ENCODE results near the gene UPK3B. TPM values are rescaled to one million over a fixed set of nuclear protein-coding genes. Genes with fewer than 3 reads are reported as not detected.
"Not testable (repeated sequence)": the region's sequence is repeated elsewhere in the genome, so short reads cannot be mapped to it uniquely, and the experiment has no call there.

The UPK3B gene
- total RNA-seq, 1 donor from 2014 or later: not detected

DNA sequence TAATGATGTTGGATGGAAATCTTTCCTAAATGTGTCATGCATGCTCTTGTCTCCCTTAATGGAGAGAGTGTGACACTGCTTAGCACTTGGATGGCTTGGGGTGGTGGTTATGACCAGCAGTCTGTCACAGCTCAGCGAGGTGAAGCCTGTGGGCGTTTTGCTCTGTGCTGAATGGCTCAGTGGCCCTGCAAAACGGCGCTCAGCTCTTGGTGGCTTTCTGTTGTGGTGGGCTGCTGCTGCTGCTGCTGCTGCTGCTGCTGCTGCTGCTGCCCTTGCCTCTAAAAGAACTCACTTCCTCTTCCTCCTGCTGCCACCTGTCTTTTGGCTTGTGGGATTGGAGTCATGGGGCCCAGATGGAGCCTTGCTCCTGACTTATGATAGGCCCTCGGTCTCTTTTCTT lies 23.7 kb upstream of the UPK3B start:
- not testable (repeated sequence) for FAIRE-seq; DNase-seq (ENCODE audit: low spot score in 2 of 2)

DNA sequence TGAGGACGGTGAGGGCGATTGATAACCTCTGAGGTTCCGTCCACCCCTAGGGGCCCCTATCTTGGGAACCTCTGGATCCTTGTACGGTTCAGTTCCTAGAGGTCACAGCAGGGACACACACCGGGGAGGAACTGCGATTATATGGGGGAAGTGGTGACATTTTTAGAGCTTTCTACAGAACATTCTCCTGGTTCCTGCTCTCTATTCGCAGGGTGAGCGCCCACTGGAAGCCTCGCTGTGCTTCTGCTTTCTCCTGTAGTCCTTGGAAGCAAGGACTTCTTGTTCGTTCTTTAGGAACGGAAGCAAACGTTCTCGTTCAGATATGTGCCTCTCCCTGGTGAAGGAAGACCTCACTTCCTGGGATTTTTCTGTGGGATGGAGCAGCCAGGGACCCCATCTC lies 22.4 kb upstream of the UPK3B start:
- not testable (repeated sequence) for DNase-seq (ENCODE audit: low spot score in 2 of 2); FAIRE-seq

DNA sequence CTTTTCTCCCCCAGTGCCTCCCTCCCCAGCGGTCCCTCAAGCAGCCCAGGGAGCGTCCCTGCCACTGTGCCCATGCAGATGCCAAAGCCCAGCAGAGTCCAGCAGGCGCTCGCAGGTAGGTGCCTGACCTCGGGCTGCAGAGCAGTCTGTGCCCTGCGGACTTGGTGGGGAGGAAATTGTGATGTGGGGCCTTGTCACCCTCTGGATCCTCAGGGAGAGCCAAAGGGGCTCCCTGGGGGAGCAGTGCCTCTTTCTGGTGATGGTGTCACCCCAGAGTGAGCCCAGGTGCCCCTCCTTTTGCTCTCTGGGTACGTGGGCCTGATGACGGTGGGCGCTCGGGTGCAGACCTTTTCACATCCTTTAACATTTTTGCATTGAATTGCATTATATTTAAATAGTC lies 18.2 kb upstream of the UPK3B start:
- FAIRE-seq: not testable (repeated sequence)

DNA sequence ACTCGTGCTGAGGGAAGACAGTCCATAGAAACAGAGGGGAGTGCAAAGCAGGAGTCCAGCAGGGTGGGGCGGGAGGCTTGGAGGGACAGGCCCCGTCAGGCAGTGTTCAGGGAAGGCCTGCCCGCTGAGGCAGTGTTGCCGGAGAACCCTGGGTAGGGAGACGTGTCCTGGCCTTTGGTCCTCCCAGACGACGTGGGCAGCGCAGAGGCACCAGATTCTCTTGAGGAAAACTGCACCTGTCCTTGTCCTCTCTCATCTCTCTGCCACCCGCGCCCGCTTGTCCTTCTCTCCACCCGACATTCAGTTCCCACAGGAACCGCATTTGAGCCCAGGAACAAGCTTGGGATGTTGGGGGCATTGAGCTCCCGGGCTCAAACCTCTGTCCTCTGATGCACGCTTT lies 14.6 kb upstream of the UPK3B start:
- FAIRE-seq: not testable (repeated sequence)

More for the DNA sequence above, 18.2 kb upstream of the UPK3B start:
- DNase-seq (ENCODE audit: low spot score in 2 of 2): not testable (repeated sequence)

DNA sequence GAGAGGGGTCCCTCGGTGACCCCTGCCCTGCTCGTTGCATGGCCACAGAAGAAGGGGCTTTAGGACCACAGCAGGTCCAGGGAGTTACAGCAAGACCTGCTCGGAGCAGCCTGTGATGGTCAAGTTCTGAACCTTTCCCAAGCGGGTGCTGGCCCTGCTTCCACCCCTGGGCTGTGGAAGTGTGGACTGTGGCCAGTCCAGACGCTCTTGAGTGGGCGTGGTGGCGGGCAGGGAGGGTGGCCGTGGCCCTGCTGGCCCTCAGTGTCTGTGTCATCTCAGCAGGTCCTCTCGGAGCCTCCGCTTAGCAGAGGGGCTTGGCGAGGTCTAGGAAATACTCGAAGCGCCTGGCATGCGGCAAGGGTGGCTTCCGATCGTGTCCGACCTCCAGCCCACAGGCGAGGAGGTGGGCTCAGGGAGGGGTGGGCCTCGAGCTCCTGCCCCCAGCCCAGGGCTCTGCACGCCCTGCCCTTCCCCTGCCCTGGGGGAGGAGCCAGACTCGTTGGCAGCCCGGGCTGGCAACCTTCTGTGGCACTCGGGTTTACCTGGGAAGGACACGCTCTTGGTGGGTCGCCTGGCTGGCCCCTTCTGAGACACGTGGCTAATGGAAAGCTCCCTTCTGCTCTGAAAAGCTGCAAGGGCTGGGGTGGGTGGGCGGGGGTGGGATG lies 12.3 kb upstream of the UPK3B start:
- FAIRE-seq; DNase-seq (ENCODE audit: low spot score in 2 of 2): not testable (repeated sequence)

More for the DNA sequence above, 14.6 kb upstream of the UPK3B start:
- not testable (repeated sequence) for DNase-seq (ENCODE audit: low spot score in 2 of 2)

DNA sequence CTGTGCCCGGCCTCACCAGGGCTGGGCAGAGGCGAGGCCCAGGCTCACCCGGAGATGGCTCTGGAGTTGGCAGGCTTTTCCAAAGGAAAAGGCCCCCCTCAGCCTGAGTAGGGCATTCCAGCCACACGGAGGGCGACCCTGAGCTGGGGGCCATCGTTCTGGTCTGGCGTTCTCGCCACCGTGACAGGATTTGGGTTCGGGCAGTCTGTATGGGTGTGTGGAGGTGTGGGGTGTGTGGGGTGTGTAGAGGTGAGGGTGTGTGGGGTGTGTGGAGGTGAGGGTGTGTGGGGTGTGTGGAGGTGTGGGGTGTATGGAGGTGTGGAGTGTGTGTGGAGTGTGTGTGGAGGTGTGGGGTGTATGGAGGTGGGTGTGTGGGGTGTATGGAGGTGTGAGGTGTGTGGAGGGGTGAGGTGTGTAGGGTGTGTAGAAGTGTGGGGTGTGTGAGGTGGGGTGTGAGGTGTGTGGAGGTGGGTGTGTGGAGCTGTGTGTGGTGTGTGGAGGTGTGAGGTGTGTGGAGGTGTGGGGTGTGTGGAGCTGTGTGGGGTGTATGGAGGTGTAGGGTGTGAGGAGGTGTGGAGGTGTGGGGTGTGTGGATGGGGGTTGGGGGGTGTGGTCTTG lies 11.7 kb upstream of the UPK3B start:
- DNase-seq (ENCODE audit: low spot score in 2 of 2); FAIRE-seq: not testable (repeated sequence)

DNA sequence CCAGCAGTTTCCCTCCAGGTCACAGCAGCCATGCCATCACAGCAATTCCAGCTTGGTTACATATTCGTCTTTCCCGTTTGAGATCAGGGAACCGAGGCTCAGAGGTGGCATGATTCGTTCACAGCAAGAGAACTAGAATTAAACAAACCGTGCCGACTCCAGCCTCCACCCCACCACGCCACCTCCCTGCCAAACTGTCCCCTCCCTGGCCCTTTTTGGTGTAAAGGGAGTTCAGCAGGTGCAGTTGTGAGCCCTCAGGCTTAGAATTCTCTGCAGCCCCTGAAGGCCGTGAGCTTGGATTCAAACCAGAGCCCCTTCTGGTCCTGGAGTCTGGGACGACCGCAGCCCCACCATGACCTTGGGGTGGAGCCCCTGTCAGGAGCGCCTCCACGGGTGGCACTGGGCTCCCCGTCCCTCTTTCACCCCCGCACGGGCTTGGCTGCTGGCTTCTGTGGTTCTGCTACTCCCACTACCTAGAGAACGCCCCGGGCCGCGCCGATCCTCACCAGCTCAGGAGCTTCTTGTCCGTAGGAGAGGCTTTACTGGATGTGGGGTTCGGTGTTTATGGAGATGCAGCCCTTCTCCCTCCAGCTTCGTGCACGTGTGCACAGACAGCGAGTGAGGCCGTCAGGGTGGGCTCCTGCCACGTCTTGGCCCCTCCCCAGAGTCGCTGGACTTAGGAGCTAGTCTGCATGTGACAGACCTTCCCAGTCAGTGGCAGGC lies 11.0 kb upstream of the UPK3B start:
- DNase-seq (ENCODE audit: low spot score in 2 of 2); FAIRE-seq: not testable (repeated sequence)

DNA sequence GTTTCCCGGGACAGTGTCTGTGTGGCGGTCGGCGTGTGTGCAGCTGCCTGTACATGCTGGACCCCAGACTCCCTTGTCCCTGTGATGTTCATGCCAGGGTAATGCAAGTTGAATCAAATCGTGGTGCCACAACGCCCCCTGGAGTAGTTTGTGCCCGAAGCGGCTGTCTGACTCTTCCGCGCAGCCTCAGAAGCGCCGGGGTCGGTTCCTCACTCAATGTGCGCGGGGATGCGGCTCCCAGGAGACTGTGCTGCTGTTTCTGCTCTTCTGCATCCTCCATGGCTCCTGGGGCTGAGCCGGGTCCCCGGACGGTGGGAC lies 10.5 kb upstream of the UPK3B start:
- not testable (repeated sequence) for FAIRE-seq; DNase-seq (ENCODE audit: low spot score in 2 of 2)

DNA sequence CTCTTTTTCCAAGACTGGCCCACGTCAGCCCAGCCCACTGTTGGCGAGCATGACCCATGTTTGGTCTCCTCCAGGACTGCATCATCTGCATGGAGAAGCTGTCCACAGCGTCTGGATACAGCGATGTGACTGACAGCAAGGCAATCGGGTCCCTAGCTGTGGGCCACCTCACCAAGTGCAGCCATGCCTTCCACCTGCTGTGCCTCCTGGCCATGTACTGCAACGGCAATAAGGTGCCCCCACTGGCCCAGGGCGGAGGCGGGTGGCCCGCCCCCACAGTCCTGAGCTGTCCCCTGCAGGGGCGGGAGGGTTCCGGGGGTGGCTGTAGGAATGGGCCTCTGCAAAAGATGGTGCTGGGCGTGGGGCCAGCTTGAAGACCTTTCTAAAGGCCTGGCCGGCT lies 8.1 kb upstream of the UPK3B start:
- not testable (repeated sequence) for DNase-seq (ENCODE audit: low spot score in 2 of 2); FAIRE-seq

DNA sequence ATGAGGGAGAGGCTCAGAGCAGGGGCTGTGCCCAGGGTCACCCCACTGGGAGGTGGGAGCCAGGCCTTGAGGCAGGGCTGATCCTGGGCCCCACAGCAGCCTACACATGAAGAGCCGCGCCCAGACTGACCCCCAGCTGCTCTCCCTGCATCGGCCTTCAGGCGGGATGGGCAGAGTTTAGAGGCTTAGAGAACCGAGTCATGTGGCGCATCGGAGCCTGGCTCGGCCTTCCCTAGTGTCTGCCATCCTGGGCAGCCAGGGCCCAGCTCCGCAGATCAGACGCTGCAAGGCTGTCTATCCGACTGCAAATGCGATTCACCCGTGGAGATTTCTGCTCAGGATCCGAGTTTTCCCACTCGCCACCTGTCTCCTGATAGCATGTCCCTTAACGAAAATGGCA lies 7.5 kb upstream of the UPK3B start:
- DNase-seq (ENCODE audit: low spot score in 2 of 2); FAIRE-seq: not testable (repeated sequence)

DNA sequence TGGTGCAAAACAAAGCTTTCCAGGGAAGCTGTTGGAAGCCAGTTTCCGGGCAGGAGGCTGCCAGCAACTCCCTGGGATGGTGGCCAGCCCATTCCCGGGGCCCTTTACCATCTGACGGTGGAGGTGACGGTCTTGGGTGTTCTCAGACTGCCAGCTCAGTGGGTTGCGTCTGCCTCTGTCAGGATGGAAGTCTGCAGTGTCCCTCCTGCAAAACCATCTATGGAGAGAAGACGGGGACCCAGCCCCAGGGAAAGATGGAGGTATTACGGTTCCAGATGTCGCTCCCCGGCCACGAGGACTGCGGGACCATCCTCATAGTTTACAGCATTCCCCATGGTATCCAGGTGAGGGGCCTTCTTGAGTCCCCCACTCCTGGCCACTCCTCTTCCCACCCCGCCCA lies 7.1 kb upstream of the UPK3B start:
- FAIRE-seq; DNase-seq (ENCODE audit: low spot score in 2 of 2): not testable (repeated sequence)

DNA sequence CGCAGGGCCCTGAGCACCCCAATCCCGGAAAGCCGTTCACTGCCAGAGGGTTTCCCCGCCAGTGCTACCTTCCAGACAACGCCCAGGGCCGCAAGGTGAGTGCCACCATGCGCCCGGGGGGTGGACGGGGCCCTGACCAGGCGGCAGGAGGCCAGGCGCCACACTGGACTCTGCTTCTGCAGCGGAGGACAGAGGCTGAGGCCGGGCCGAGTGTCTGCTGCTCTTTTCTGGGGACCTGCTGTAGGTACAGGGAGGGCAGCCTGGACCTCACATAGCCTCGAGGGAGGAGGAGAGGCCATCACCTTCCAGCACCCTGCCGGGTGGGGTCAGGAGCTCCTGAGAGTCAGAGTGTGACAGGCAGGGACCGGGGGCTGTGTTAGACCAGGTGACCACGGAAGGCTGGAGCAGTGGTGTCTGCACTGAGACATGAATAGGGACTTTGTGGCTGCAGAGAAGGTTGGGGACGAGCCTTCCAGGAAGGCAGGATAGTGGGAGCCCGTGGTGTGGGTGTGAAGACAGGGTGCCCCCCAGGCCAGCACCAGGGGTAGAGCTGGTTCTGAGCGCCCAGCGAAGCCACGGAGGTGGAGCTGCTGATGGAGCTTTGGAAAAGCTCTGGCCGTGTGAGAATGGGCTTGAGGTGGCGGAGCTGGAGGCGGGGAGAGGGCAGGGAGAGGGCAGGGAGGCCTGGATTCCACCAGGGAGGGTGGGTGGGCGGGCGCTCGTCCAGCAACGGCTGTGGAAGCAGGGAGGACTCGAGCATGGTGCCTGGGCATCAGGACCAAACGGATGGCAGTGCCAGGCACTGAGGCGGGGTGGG lies 5.8 kb upstream of the UPK3B start:
- not testable (repeated sequence) for FAIRE-seq; DNase-seq (ENCODE audit: low spot score in 2 of 2)

DNA sequence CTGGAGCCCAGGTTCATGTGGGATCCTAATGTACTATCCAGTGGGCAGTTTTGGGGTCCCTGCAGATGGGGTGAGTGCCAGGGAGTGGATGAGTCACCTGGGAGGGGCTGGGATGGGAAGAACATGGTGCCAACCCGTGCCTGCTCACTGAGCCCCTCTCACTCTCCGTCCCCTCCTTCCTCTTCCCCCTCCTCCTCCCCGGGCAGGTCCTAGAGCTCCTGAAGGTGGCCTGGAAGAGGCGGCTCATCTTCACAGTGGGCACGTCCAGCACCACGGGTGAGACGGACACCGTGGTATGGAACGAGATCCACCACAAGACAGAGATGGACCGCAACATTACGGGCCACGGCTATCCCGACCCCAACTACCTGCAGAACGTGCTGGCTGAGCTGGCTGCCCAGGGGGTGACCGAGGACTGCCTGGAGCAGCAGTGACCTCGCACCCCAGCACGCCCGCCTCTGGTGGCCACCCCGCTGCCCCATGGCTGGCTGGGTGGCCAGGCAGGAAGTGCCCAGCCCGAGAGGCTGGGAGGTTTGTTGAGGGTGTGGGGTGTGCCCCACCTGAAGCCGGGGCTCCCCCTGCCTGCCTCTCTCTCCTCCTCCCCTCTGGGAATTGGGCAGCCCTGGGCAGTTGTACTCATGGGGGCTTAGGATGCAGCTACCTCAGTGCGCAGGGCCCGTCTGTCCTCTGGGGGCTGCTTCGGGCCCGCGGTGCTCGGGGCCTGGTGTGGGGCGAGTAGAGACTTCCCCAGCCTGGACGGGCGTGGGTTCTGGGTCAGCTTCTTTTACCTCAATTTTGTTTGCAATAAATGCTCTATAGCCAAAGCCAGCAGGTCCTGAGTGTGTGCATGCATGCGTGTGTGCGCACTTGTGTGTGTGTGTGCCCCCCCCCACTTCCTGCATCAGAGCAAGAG lies 4.9 kb upstream of the UPK3B start:
- DNase-seq (ENCODE audit: low spot score in 2 of 2): no peak
- no peak for FAIRE-seq

DNA sequence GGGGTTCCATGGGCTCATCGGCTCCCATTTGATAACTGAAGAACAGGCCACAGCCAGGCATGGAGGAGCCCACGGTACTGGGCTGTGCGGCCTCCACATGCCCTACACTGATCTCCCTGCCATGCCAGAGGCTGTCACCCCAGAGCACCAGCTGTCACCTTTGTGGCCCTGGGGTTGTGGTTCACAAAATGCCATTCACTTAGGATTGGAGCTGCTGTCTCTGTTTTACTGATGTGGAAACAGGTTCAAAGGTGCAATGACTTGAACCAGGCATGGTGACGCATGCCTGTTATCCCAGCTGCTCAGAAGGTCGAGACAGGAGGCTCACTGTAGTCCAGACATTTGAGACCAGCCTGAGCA lies 4.3 kb upstream of the UPK3B start:
- no peak for FAIRE-seq

DNA sequence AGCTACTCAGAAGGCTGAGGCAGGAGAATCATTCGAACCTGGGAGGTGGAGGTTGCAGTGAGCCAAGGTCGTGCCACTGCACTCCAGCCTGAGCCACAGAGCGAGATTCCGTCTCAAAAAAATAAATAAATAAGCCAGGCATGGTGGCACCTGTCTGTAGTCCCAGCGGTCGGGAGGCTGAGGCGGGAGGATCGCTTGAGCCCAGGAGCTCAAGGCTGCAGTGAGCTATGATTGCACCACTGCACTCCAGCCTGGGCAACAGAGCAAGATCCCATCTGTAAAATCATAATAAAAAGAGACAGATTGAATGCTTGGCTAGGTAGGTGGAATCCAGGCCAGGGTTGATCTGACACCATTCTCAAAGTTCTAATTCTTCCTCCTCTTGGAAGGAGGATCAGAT lies 3.7 kb upstream of the UPK3B start:
- not testable (repeated sequence) for FAIRE-seq; DNase-seq (ENCODE audit: low spot score in 2 of 2)

More for the DNA sequence above, 4.3 kb upstream of the UPK3B start:
- no peak for DNase-seq (ENCODE audit: low spot score in 2 of 2)

DNA sequence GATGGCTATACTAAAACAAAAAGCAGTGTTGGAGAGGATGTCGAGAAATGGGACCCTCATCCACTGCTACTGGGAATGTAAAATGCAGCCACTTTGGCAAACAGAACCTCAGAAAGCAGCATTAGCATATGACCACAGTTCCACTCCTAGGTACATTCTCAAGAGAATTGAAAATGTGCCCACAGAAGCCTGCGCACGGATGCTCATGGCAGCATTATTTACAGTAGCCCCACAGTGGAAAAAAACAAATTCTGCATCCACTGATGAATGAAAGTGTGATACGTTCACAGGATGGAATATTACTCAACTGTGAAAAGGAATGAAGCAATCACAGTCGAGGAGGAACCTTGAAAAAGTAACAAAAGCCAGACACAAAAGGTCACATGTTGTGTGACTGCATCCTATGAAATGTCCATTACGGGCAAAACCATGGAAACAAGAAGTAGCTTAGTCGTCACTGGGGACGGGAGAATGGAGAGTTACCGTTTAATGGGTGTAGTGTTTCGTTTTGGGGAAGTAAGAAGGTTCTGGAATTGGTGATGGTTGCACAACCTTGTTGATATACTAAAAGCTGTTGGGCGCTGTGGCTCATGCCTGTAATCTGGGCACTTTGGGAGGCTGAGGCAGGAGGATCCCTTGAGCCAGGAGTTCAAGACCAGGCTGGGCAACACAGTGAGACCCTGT lies 2.5 kb upstream of the UPK3B start:
- FAIRE-seq (no peak), DNase-seq (ENCODE audit: low spot score in 2 of 2) (no peak)

DNA sequence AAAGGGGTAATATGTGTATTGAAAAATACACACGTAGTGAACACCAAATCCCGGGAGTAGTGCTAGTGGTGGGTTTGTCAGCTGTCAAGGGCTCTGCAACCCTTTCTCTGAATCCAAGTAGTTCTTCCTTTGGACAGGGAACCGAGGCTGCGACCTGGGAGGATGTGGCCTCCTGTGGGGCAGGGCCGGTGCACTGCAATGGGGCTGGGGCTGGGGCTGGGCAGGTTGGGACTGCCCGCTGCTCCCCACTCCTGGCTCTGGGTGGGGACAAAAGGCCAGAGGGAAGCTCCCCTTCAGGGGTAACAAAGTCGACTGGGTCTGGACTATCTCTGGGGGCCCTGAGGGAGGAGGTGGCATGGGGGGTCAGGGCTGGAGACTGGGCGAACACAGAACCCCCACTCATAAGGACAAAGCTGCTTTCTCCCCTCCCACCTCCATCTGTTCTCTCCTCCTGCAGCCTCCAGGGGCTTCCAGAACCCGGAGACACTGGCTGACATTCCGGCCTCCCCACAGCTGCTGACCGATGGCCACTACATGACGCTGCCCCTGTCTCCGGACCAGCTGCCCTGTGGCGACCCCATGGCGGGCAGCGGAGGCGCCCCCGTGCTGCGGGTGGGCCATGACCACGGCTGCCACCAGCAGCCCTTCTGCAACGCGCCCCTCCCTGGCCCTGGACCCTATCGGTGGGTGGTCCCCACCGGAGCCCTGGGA lies 1.0 kb downstream of the UPK3B start:
- not testable (repeated sequence) for FAIRE-seq; DNase-seq (ENCODE audit: low spot score in 2 of 2)

Data from frontal cortex (tissue), 4 donors.